HCT116 (cell line): ENCODE measurements around the gene OGG1. TPM values are rescaled to one million over a fixed set of nuclear protein-coding genes. Genes with fewer than 3 reads are reported as not detected.

ENCODE experiments used
- ATAC-seq: fragments of 200-7000 bp; cut with Tn5 transposase; 2 replicates; pipeline ENCODE4 v1.9.1; 2020; ENCODE audit warnings: mild to moderate bottlenecking, moderate library complexity
- BruUV-seq: library from RNA; stranded (reverse); fragments of 400-500 nt; replicated peaks from 2 replicates; lab custom pipeline; 2021; lab: Mats Ljungman, UMichigan
- CTCF ChIA-PET: fragments of 300-600 bp; sonication (Branson Sonifier 250); formaldehyde crosslinking; loops from one replicate; lab custom pipeline; 2021; ENCODE audit warnings: antibody characterized with exemption; lab: Charles Lee
- POLR2A ChIA-PET: fragments of 300-600, 350-600 bp; sonication (Branson Sonifier 250); formaldehyde crosslinking; loops from one replicate; lab custom pipeline; 2021; ENCODE audit warnings: antibody characterized with exemption; lab: Charles Lee
- RAD21 ChIA-PET, 2 experiments: fragments of 300-600 bp; sonication (Branson Sonifier 250); formaldehyde crosslinking; loops; one replicate each; lab custom pipeline; 2023; ENCODE audit warnings: low total read pairs in 2 of 2; ENCODE audit not compliant: uncharacterized antibody in 2 of 2, unreplicated experiment in 2 of 2, low non-redundant PET in 1 of 2; lab: Charles Lee
- DNase-seq: peaks from one replicate; pipeline ENCODE4 v3.0.0-alpha.2; 2010; ENCODE audit warnings: low read depth, low spot score
- H2AFZ ChIP-seq: fragments of 200-600 bp; shearing (Covaris generic), sonication (generic); 2 replicates; pipeline ENCODE4 v1.6.1; 2017; ENCODE audit warnings: low read depth, mixed run types, mixed read lengths, antibody characterized with exemption, low read length; ENCODE audit not compliant: poor library complexity, severe bottlenecking
- H3K27ac ChIP-seq: 2 replicates; pipeline ENCODE4 v1.5.1; 2012; ENCODE audit warnings: low read depth, low read length
- H3K27me3 ChIP-seq: fragments of 200-600 bp; sonication (generic); 2 replicates; pipeline ENCODE4 v1.6.1; 2016; ENCODE audit warnings: mixed run types, low read length, mixed read lengths; ENCODE audit not compliant: insufficient read depth
- H3K36me3 ChIP-seq, 2 experiments: fragments of 200-500 bp in 1 of 2; fragments of 200-600 bp in 1 of 2; sonication (Bioruptor generic) in 1 of 2; sonication (generic) in 1 of 2; 2 replicates each; pipeline versions ENCODE4 v1.5.1 to v1.6.1; 2014 to 2016; ENCODE audit warnings: low read length in 2 of 2, inconsistent platforms in 1 of 2, mixed read lengths in 1 of 2, mixed run types in 1 of 2; ENCODE audit not compliant: insufficient read depth in 2 of 2, control insufficient read depth in 1 of 2
- H3K4me1 ChIP-seq, 2 experiments: fragments of 200-600 bp in 1 of 2; sonication (generic) in 1 of 2; 2 replicates each; pipeline versions ENCODE4 v1.5.1 to v1.6.1; 2012 to 2017; ENCODE audit warnings: low read length in 2 of 2, inconsistent platforms in 1 of 2, mild to moderate bottlenecking in 1 of 2, mixed read lengths in 1 of 2, mixed run types in 1 of 2, moderate library complexity in 1 of 2; ENCODE audit not compliant: insufficient read depth in 2 of 2, control insufficient read depth in 1 of 2
- H3K4me2 ChIP-seq: fragments of 200-600 bp; sonication (generic); 2 replicates; pipeline ENCODE4 v1.6.1; 2017; ENCODE audit warnings: mixed run types, low read length, mixed read lengths
- H3K4me3 ChIP-seq, 2 experiments: fragments of 200-600 bp in 1 of 2; sonication (generic) in 1 of 2; replicated peaks in 1 of 2; 2 replicates each; pipeline ENCODE4 v1.5.1; 2011 to 2016; ENCODE audit warnings: low read length in 2 of 2, control low read depth in 1 of 2, low read depth in 1 of 2, mild to moderate bottlenecking in 1 of 2, mixed read lengths in 1 of 2, mixed run types in 1 of 2
- H3K79me2 ChIP-seq: fragments of 200-600 bp; sonication (generic); 2 replicates; pipeline ENCODE4 v1.6.1; 2017; ENCODE audit warnings: mild to moderate bottlenecking, mixed run types, low read length, moderate library complexity, mixed read lengths; ENCODE audit not compliant: insufficient read depth
- H3K9ac ChIP-seq: fragments of 200-600 bp; sonication (generic); 2 replicates; pipeline ENCODE4 v1.6.1; 2016; ENCODE audit warnings: low read length, mixed read lengths
- H3K9me2 ChIP-seq: fragments of 200-600 bp; sonication (generic), shearing (Covaris generic); 2 replicates; pipeline ENCODE4 v1.6.1; 2017; ENCODE audit warnings: mixed run types, mild to moderate bottlenecking, moderate library complexity; ENCODE audit not compliant: insufficient read depth
- H3K9me3 ChIP-seq, 2 experiments: fragments of 200-500 bp in 1 of 2; fragments of 200-600 bp in 1 of 2; sonication (Bioruptor generic) in 1 of 2; sonication (generic) in 1 of 2; 2 replicates each; pipeline ENCODE4 v1.6.1; 2014 to 2017; ENCODE audit warnings: low read length in 2 of 2, mixed read lengths in 2 of 2, inconsistent platforms in 1 of 2, low read depth in 1 of 2, mild to moderate bottlenecking in 1 of 2, mixed run types in 1 of 2, moderate library complexity in 1 of 2; ENCODE audit not compliant: control insufficient read depth in 1 of 2, insufficient read depth in 1 of 2
- H4K20me1 ChIP-seq: fragments of 200-600 bp; sonication (generic), shearing (Covaris generic); 2 replicates; pipeline ENCODE4 v1.6.1; 2017; ENCODE audit warnings: mixed run types, mild to moderate bottlenecking, moderate library complexity; ENCODE audit not compliant: insufficient read depth
- ATF3 ChIP-seq: IDR thresholded peaks from 2 replicates; pipeline ENCODE4 v1.6.1; 2012
- CBX3 ChIP-seq: IDR thresholded peaks from 2 replicates; pipeline ENCODE4 v1.6.1; 2012; ENCODE audit warnings: low read depth
- CEBPB ChIP-seq: IDR thresholded peaks from 2 replicates; pipeline ENCODE4 v1.6.1; 2012; ENCODE audit warnings: low read depth
- CTCF ChIP-seq, 3 experiments: fragments of 200-600 bp in 1 of 3; sonication (generic) in 1 of 3; IDR thresholded peaks in 2 of 3; conservative IDR thresholded peaks in 1 of 3; 2 replicates each; pipeline ENCODE4 v1.5.1; 2012 to 2017; ENCODE audit warnings: low read depth in 2 of 3, low read length in 2 of 3, antibody characterized with exemption in 1 of 3, borderline replicate concordance in 1 of 3, control low read depth in 1 of 3, mild to moderate bottlenecking in 1 of 3, mixed read lengths in 1 of 3, mixed run types in 1 of 3, moderate library complexity in 1 of 3; ENCODE audit not compliant: insufficient read depth in 1 of 3
- ELF1 ChIP-seq: IDR thresholded peaks from 2 replicates; pipeline ENCODE4 v1.6.1; 2012; ENCODE audit warnings: low read depth, borderline replicate concordance
- FOSL1 ChIP-seq: IDR thresholded peaks from 2 replicates; pipeline ENCODE4 v1.6.1; 2012; ENCODE audit warnings: low read depth
- JUND ChIP-seq: IDR thresholded peaks from 2 replicates; pipeline ENCODE4 v1.6.1; 2012
- SRF ChIP-seq: IDR thresholded peaks from 2 replicates; pipeline ENCODE4 v1.6.1; 2012; ENCODE audit warnings: low read depth
- TCF7L2 ChIP-seq: IDR thresholded peaks from 2 replicates; pipeline ENCODE4 v1.7.0; 2011; ENCODE audit warnings: borderline replicate concordance, inconsistent platforms; ENCODE audit not compliant: insufficient read depth, insufficient read length; ENCODE audit errors: extremely low read depth
- ZBTB33 ChIP-seq: IDR thresholded peaks from 2 replicates; pipeline ENCODE4 v1.6.1; 2011; ENCODE audit warnings: mild to moderate bottlenecking, low read length, moderate library complexity; ENCODE audit not compliant: insufficient replicate concordance; ENCODE audit errors: extremely low read depth
- ZFX ChIP-seq: fragments of 450-650 bp; IDR thresholded peaks from 2 replicates; pipeline ENCODE4 v1.6.1; 2017
- ZNF274 ChIP-seq: fragments of 200-500 bp; sonication (Bioruptor generic); IDR thresholded peaks from 2 replicates; pipeline ENCODE4 v1.6.1; 2014; ENCODE audit warnings: mild to moderate bottlenecking, low read depth, low read length, inconsistent platforms
- intact Hi-C: fragments of 100-400 bp; cut with micrococcal nuclease; formaldehyde crosslinking; loops from 2 replicates; pipeline ENCODE4 v1.10.0; 2022
- total RNA-seq: library from RNA; stranded (reverse); gene quantifications from one replicate; pipeline ENCODE4 v1.2.1, GENCODE V29; 2021; ENCODE audit not compliant: unreplicated experiment

Gene OGG1
- total RNA-seq, 1 experiment from 2014 or later = 16.3 TPM

- Histone ChIP-seq H3K27ac (peak overlapping the region; percentile 2; the same call in 1 of the 2 replicates), H3K36me3 (peaks cover 25 to 34% of the 10 kb centered on the region in 2 experiments), H4K20me1 (peaks cover 4% of the 10 kb centered on the region; the same call in 1 of the 2 replicates), H3K9me3 (no peaks in the 10 kb centered on the region), H3K4me2 (peak overlapping the region; percentile 84), H3K4me1 (peaks cover 16 to 27% of the 10 kb centered on the region in 2 experiments; a peak in 3 of 4 replicates), H3K9ac (peak overlapping the region; percentile 97), H3K27me3 (no peaks in the 10 kb centered on the region), H2AFZ (no peak overlapping the region), H3K79me2 (peaks cover 60% of the 10 kb centered on the region), H3K4me3 (peak overlapping the region; percentile 95), H3K9me2 (no peaks in the 10 kb centered on the region)
- no peak for ATAC-seq
- ChIA-PET RAD21 (no interaction called here), POLR2A (interaction anchor here (2.9 kb wide), 1 partner anchor 17 kb away, joined by 9 read pairs; the partner anchor contains the start of gene OGG1), CTCF (interaction anchor here (0.8 kb wide), 1 partner anchor 17 kb away, joined by 3 read pairs; no protein-coding TSS in a partner anchor)
- TF ChIP-seq TCF7L2 (no peak), ZBTB33 (no peak), ZFX (no peak), ELF1 (no peak), CBX3 (no peak), ATF3 (no peak), ZNF274 (no peak), FOSL1 (no peak), CEBPB (no peak), SRF (no peak), JUND (no peak), CTCF (IDR thresholded peaks at IDR 0.05 in 2 of 3, conservative IDR thresholded peaks at IDR 0.05 in 1 of 3; ENCODE audit: borderline replicate concordance in 1 of 3, insufficient read depth in 1 of 3, low read depth in 2 of 3, low read length in 2 of 3) (no peak)
- TSS peak; percentile 46 for BruUV-seq
- intact Hi-C loops = loop anchor here (10.0 kb wide), 1 partner anchor 378 kb away; no protein-coding TSS in a partner anchor
- DNase-seq = no peak
Observed at GRCh38 chr3:9732740-9733115, 17.0 kb upstream of the OGG1 start.
